GM21528 (cell line): Measurements from ENCODE around the gene GTF2F2.
"Not testable (repeated sequence)": the region's sequence is repeated elsewhere in the genome, so short reads cannot be mapped to it uniquely, and the experiment has no call there.

ENCODE experiments used
- ATAC-seq: cut with Tn5 transposase; IDR thresholded peaks from one replicate; pipeline ENCODE4 v1.9.1; 2021; ENCODE audit warnings: mild to moderate bottlenecking, moderate library complexity; ENCODE audit not compliant: unreplicated experiment, low FRiP score

GTF2F2 gene

DNA sequence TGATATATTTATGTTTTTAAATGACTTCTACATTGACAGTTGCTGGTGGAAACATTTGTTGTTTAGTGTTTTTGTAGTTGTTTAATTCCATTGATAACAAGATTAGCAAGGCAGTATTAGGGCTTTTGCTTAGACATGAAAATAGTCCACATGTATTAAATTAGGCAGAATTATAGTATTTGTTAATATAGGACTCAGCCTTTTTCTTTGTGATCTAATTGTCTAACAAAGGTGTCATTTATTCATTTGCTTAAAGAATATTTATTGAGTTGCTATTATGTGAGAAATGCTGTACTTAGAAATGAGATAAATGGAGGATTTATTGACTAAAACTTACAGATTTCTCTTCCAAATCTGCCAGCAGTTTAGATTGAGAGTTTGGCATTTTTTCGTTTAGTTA is 122.2 kb downstream of the GTF2F2 start:
- no peak for ATAC-seq

DNA sequence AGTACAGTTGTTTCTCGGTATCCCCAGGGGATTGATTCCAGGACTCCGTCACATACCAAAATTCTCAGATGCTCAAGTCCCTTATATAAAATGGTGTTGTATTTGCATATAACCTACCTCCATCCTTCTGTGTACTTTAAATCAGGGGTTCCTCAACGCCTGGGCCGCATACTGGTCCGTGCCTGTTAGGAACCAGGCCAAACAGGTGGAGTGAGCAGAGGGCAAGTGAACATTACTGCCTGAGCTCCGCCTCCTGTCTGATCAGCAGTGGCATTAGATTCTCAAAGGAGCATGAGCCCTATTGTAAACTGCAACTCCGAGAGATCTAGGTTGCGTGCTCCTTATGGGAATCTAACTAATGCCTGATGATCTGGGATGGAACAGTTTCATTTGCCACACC is 122.8 kb downstream of the GTF2F2 start:
- no peak for ATAC-seq

DNA sequence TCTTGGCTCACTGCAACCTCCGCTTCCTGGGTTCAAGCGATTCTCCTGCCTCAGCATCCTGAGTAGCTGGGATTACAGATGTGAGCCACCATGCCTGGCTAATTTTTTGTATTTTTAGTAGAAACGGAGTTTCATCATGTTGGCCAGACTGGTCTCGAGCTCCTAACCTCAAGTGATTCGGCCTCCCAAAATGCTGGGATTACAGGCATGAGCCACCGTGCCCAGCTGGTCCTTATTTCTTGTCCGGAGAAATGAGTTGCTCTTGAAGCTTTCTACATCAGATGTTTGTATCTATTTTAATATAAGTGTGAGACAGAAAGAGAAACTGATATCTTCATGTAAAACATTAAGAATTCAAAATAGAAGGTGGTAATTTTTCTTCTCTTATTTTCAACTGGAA is 124.4 kb downstream of the GTF2F2 start:
- not testable (repeated sequence) for ATAC-seq

DNA sequence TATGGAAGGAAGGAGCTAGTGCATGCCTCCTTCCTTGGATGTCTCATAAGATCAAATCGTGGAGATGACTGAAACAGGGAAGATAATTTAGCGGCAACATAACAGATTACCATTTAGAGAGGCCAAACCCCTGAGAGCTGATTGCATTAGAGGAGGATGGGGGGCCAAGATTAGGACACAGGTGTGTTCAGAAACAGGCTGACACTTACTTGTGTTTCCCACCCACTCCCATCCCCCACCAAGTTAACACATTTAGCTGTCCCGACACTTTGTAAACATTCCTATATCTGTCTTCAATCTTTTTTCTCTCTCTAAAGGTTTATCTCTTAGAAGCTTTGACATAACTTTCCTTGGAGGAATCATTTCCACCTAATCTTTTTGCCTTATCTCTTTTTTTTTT is 129.4 kb downstream of the GTF2F2 start:
- ATAC-seq: no peak

DNA sequence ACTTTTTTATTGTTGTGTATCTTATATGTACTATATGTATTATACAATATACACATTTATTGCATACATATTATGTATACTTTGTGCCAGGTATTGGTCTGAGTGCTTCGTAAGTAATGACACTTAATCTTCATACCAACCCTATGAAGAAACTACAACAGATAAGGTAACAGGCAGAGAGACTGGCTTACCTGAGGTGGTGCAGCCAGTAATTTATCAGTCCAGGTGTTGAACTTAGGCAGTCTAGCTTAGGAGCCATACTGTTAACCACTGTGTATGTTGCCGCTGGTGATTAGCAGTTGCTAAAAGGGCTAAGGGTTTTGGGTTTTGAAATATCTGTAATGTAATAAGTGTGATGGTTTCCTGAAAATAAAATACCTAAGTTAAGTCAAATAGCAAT is 134.1 kb downstream of the GTF2F2 start:
- no peak for ATAC-seq

DNA sequence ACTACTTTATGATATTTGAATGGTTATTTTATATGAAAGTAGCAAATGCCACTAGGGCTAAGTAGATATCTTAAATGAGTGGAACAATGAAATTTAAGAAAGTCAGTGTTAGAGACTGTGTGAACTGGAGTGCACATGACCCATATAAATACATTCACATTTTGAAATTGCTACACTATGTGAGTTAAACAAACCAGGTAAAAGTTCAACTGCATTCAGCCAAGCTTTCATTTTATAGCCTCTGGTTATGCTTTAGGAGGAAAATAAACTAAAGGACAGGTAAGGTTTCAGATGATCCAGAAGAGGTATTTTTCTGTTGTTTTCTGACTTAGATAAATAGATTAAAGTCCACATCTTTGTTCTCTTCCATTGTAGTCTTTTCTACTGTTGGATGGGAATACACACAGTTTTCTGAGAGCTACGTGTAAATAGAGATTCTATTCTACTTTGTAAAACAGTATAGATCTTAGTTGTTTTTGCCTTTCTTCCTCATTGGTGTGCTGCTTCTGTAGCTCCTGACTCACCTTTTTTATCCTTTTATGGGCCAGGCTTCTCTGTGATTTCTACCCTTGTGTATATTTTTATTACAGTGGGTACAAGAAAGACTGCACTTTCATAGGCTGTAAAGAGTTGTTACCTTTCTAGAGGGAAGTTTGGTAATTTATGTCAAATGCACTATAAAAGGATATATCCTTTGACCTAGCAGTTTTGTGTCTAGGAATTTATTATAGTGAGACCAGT is 135.1 kb downstream of the GTF2F2 start:
- no peak for ATAC-seq

DNA sequence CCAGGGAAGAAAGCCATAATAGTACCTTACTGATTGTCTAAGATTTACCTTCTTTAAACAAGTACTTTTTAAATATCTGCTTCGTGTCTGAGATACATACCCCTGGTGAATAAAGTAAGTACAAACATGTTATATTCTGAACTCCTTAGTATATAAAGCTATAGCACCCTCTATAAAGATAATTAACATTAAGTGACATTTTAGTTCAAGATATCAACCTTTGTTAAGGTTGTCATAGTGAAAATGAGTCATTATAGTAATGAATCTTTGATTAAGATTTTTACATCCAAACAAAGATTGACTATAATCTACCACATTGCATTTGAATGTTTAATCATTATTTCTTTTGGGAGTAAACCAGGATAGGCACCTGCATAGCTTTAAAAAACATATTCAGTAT is 135.9 kb downstream of the GTF2F2 start:
- no peak for ATAC-seq

DNA sequence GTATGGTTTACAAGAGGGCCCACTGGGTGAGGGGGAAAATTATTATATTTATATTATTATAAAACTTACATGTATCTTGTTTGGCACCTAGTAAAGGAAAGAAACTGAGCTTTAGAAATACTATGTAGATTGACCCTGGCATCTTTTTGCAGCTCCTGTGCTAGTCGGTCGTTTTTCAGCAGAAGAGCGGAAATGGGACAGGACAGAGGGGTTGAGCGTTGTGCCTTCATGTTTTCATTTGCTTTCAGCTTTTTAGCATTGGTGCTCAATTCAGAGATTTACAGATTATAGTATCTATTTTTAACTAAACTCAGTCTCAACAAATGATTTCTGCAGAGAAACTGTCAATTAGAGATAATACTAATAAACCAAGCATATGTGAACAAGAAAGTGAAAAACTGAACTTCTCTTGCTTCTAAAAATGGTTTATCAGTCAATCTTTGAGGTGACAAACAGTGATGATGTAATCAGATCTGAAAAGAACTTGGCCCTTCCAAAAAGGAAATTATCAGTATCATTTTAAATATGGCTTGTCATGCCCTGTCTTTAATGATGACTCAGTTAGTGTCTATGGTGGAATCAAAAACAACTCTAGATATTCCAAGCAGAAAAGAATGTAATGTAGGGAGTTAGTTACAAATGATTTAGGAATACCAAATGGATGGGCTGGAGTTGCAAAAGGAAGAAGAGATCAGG is 137.5 kb downstream of the GTF2F2 start:
- no peak for ATAC-seq

DNA sequence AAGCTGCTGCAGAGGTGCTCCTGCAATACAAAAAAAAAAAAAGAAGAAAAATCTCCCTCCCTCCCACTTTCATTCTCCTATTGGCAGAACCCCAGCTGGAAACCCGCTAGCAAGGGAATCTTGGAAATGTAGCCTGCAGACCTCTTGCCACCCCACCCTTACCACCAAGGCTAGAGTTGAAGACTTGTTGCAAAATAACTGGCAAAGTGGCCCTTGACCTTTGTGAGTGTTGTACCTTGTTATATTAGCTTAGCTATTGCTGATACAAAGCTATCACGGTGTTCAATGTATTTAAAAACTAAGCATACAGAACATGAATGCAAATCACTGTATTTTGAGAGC is 138.0 kb downstream of the GTF2F2 start:
- no peak for ATAC-seq

DNA sequence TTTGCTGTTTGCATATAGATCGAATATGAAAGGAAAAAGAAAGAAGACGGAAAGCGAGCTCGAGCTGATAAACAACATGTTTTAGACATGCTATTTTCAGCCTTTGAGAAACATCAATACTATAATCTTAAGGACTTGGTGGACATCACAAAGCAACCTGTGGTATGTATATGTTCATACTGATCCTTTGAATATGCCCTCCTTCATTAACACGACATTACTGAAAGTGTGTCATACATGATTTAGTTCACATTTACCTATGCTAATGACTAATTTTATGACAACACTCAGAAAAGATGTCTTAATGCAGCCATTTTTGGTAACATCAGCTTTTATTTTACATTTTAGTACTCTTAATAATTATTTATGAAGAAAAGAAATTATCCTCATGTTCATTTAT is 146.9 kb downstream of the GTF2F2 start:
- ATAC-seq: no peak

DNA sequence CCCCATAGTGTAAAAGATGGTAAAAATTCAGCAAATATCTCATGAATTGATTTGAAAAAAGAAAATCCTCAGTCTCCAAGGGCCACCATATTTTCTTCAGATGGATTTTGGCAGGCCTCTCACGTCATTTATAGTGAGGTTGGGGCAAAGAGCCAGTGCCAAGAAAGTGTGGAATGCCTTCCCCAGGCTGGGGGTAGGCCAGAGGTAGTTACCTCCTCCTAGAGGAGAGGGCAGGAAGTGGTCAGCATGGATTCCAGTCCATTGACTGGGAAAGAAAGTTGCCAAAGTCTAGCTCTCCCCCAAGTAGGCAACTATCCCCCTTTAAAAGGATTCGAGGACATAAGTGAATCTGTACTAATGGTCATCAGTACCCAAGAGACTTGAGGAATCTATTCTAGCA is 148.9 kb downstream of the GTF2F2 start:
- no peak for ATAC-seq

DNA sequence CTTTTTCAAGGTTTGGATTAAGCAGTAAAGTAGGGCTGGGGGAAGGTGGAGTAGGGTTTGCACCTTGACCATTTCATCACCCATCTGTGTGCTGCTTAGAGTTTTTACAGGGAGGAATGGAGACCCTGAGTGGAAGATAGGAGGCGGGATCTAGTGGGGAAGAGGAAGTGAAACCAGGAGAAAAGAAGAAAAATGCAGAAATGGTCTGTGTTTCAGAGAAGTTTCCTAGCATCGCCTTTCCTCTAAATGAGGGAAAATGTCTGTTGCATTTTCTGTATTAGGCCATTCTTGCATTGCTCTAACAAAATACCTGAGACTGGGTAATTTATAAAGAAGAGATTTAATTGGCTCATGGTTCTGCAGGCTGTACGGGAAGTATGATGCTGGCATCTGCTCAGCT is 156.6 kb downstream of the GTF2F2 start:
- no peak for ATAC-seq

DNA sequence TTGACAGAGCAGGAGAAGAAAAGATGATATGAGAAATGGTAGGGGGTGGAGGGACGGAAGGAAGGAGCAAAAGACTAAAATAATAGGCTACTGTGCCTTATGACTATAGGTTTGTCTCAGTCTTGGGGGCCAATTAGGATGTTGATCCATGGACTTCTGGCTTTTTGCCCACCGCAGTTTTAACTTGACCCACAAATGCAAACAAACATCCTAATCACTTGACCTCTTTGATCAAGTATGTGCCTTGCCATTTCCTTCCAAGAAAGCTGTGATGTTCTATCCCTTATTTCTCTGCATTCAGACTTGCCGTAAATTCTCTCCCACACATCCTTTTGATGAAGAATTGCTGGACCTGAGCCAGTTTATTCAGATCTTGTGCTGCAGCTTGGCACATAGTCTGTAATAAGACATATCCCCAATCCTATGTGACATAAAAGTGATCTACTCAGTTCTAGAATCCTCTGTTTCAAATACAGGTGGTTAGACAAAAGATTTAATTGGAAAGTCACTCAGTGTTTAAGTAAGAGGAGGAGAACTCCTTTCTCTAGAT is 157.9 kb downstream of the GTF2F2 start:
- ATAC-seq: no peak

DNA sequence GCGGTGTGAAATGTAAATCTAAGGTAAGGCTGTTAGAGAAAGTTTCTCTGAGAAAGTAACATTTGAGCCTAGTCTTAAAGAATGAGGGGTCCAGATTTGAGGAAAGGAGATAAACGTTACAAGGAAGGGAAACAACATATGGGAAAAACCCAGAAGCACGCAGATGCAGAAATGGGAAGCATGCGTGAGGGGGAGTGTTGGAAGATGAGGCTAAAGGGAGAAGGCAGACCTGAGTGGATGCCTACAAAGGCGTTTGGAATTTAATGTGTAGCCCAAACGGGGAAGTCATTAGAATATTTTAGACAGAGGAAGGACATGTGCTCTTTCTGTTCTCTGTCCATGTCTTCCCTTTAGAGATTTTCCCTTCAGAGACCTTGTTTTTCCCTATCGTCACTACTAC is 159.7 kb downstream of the GTF2F2 start:
- ATAC-seq: no peak

DNA sequence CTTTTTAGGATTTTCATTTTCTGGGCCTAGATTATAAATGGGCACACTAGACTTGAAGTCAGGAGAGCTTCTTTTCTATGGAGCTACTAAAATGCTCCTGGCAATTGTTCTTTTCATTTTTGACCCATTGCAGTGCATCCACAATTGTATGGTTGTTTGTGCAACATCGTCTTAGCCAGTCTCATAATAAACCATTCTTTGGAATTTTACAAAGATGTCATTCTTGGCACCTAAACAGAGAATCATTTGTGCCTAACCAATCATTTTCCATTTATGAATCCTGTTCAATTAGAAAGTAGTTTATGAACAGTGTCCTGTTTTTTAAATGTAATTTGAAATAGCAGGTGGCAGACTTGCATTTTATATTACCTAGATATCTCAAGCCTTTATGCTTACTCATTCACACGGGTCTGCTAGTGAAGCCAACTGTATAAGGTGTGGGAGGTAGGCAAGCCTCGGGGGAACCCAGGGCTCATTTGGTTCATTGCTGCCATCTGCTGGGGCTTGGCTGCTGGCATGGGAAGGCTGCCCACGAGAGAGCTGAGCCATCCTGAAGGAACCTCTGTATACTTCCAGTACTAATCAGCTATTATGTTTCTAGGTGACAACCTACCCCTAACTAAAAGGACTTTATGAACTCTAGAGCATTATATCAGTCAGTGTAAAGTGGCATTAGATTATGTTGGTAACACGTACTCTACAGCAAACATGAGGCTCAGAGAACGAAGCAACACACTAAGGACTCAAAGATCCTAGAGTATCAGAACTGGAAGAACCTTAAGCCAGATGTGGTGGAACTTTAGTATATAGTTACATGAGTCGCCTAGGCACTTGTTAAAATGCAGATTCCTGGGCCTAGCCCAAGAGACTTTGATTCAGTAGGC is 160.7 kb downstream of the GTF2F2 start:
- no peak for ATAC-seq

DNA sequence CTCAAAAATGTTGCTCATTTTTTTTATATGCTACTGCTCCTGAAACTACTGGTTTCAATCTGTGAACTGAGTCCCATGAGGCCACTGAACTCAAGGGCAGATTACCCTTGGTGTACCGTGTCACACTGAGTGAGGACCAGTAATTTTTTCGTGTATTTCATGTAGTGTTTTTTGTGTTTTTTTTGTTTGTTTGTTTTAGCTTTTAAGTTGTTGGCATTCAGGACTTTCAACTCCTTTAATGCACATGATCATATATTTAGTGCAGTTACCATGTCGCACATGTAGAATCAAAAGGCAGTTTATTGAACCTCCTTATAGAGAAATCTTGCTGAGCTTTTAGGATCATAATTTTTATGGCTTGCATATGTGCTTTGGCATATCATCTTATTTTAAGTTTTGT is 162.7 kb downstream of the GTF2F2 start:
- ATAC-seq: no peak

DNA sequence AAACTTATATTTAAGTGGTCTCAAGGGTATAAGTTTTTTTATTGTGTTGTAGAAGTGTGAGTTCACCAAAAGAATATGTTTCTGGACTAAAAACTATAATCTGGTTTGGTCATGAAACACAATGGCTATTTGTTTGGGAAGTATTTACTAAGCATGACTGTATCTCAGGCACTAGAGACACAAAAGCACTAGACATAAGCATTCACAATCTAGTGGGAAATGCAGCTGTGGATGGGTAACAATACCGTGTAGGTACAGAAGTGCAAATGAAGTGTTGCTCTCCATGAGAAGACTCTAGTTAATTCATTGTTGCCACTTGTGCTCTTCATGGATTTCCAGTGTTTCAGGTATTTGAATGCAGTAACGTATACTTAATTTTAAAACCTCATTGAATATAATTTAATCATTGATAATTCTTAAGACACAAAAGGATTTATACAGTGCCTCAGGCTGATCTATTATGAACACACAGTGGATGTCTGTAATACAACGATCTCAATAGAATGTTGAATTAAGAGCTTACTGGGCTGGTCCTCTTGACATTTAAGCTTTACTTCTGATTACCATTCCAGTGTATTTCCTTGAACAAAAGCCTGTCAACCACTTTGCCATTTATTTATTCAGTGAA is 169.7 kb downstream of the GTF2F2 start:
- ATAC-seq: no peak

DNA sequence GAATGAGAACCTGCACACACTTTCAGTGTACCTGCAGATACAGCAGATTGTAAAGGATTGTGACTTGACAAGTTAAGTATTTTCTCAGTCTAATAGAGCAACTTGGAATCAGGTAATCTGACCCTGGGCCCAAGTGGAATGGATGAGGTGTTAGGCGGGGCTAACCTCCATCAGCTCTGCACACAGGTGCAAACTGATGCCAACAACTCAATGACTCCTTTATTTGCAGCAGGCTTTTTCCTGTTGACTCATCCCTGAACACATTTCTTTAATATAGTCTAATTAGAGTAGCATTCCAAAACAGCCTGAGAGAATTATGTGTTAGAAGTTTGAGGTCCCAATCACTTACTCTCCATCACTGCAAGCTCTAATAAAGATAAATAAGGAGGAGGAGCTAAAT is 171.9 kb downstream of the GTF2F2 start:
- no peak for ATAC-seq

DNA sequence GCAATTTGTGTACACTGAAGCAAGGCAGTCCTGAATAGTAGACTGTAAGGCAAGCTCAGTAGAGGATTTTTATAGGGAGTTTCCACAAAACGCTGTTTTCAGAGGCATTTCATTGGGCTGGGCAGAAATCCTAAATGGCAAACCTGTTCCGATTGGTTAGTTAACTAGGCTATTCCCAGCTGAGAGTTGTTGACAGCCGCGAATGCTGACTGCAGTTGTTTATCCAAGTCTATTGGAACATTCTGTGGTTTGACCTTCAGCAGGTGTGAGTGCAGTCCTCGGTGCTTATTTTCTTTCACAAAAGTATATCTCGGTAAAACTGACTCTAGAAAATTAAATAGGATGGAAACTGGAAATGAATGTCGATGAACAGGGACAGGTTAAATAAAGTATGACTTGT is 175.2 kb downstream of the GTF2F2 start:
- no peak for ATAC-seq

DNA sequence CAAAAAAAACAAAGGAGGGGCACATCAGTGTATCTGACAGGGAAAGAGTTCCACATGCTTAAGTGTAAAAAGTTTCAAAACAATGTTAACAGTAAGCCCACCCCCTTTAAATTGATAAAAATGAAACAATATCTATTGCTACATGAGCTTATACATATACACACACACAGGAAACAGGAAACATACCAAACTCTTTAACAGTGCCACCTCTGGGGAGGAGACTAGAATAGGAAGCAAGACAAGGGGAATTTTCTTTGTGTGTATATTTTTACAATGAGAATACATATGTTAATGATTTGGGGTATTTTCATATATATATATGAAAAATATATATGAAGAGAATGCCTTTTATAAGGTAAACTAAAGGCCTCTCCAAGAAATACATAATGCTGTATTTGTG is 175.9 kb downstream of the GTF2F2 start:
- ATAC-seq: no peak
